NCI-H2171 (cell line): ENCODE measurements around the gene LRRFIP2.
"Not testable (repeated sequence)": the region's sequence is repeated elsewhere in the genome, so short reads cannot be mapped to it uniquely, and the experiment has no call there.

Source experiments
- DNase-seq: peaks from one replicate; lab custom pipeline; 2025; lab: John Stamatoyannopoulos, UW

Gene LRRFIP2

DNA sequence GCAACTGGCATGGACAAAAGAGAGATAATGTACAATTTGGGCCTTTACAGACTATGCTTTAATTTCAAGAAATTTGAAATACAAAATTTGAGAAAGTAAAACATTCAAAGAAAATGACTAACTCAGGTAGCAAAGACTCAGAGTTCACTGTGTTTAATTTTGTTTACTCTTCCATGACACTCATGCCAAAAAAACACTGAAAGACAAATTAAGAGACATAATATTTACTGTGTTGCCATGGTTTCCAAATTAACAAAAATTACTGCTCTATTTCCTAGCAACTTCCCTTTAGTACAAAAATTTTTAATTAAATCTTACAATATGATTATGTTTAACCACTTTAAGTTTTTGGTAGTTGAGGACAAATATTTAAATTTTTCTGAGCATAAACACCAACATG, 29.6 kb downstream of the LRRFIP2 start:
- no peak for DNase-seq

DNA sequence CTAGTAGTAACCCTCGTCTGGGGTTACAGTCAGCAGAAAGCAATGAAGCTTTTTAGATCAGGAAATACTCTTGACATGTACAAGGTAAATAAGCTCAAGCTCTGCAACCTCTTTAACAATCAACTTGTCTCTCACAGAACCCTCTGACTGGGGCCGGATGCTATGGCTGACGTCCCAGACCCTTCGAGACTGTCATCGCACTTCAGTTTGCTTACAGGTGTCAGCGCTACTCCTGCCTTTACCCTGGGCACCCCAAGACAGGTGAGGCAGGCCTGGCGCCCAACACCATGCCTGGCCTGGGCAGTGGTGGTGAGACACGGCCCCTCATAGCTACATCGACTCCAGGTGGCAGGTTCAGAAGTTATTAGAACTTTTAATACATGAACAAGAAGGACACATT, 30.6 kb downstream of the LRRFIP2 start:
- DNase-seq = no peak

DNA sequence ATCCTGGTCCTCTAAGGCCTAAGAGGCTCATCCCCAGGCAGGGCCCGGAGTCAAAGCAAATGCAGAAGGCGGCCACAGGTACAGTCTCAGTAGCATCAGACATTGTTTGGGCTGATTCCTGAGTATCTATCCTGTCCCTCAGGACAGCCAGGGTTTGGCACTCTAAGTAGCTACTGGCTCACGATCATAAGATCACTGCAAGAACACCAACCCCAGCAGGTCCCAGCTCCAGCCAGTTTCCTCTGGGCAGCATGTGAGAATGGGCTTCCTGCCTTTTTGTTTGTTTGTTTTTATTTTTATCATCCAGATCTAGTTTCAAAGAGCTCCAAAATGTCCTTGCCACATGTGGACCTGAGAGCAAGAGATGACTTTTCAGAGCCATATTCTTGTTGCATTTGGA, 32.7 kb downstream of the LRRFIP2 start:
- no peak for DNase-seq

DNA sequence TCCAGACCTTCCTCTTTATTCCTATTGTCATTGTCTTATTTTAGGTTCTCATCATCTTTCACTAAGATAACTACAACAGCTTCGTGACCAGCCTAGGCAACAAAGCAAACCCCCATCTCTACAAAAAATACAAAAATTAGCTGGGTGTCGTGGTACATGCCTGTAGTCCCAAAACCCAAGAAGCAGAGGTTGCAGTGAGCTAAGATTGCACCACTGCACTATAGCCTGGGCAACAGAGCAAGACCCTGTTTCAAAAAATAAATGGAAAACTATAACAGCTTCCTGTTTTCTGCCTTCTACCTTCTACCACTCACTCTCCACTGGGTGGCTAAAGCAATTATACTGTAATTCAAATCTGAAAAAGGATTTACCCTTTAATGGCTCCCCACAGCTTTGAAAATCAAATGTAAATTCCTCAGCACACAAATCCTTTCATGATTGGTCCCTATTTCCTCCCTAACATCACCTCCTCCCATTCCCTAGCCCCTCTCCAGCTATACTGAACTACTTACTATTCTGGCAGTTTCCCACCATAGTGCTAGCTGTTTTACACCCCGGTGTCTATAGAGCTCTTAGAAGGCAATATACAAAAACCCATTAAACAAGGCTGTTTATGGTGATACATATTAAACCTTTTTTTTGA, 33.4 kb downstream of the LRRFIP2 start:
- DNase-seq = no peak

DNA sequence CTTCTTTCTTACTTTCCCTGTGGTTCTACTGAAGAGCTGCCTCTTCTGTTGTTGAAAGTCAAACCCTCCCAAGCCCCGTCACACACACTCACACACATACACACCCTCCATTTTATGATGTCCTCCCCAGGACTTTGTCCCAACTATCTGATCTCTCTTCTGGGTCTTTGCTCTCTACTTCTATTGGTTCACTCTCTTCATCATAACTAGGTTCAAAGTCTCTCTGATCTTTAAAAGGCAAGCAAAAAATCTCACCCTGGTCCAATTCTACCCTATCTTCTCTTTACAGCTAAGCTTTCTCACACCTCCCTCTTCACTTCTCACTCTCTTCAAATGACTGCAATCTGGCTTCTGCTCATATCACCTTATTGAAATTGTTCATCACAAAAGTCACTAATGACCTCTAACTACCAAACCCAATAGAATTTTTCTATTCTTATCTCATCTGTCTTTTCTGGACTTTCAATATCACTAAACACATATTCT, 34.8 kb downstream of the LRRFIP2 start:
- DNase-seq = no peak

DNA sequence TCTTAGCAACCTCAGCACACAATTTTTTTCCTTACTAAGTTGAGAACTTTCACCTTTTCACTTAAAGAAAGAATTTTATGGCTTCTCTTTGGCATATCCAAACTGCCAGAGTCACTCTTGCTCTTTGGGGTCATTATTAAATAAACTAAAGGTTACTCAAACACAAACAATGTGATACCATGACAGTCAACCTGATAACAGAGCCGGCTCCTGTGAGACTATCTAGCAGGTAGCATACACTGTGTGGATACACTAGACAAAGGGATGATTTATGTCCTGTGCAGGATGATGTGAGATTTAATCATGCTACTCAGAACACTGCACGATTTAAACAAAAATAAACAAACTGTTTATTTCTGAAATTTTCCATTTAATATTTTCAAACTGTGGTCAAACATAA, 35.6 kb downstream of the LRRFIP2 start:
- DNase-seq = no peak

DNA sequence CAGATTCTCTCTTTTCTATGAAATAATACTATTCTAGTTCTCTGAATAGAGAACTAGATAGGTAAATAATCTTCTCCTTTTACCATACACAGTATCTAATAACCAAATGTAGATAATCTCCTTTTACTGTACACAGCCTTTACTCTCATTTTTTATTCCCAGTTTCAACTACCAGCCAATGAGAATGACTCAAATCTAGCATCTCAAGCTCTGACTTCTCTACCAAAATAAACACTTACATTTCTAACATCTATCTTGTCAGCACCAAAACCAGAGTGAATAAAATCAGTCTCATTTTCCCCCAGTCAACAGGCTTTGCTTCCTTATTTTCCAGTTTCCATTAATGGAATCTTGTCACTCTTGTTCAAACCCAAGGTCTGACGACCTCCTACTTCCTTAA, 36.9 kb downstream of the LRRFIP2 start:
- no peak for DNase-seq

DNA sequence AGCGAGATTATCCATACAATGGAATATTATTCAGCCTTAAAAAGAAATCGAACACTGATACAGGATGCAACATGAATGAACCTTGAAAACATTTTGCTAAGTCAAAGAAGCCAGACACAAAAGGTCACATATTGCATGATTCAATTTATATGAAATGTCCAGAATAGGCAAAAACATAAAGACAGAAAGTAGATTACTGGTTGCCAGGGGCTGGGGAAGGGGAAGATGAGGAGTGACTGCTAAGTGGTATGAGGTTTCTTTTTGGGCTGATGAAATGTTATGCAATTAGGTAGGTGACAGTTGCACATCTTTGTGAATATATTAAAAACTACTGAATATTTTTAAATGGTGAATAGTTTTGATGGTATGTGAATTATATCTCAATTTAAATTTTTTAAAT, 38.3 kb downstream of the LRRFIP2 start:
- DNase-seq = no peak

DNA sequence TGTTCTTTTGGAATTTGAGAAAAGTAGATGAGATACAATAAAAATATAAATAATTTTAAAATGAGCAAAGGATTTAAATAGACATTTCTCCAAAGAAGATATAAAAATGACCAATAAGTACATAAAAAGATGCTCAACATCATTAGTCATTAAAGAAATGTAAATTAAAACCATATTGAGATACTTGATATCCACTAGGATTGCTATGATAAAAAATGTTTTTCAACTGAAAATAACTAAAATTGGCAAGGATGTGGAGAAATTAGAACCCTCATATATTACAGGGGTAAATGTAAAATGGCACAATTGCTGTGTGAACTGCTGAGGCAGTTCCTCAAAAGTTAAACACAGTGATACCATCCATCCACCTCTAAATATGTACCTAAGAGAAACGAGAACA, 38.8 kb downstream of the LRRFIP2 start:
- DNase-seq = no peak

DNA sequence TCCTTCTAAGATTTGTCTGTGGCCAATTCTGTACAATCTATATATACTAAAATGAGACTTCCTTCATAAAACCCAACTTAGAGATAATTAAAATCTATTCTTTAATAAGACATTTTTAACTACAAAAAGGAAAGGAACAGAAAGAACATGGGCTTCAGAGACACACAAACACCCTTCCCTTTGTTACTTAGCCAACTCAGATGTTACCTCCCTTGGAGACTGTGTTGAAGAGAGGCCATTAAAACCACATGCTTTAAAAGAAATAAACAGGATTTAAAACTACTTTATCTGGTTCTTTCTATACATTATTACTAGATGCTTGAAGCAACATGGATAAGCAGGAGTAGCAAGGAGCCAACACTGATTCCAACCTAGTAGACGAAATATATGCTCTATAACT, 42.0 kb downstream of the LRRFIP2 start:
- DNase-seq = no peak

DNA sequence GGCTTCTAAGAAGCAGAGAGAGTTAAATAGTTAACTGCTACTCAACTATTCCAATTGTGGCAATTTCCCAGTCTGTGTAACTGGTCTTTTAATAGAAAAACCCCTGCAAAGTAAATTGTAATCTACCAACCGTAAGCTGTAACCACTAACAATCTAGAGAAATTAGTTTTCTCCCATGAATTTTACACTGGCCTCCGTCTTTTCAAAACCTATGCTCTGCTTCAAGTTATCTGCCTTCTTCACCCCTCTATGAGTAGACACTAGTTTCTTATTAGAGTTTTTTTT, 42.6 kb downstream of the LRRFIP2 start:
- no peak for DNase-seq

DNA sequence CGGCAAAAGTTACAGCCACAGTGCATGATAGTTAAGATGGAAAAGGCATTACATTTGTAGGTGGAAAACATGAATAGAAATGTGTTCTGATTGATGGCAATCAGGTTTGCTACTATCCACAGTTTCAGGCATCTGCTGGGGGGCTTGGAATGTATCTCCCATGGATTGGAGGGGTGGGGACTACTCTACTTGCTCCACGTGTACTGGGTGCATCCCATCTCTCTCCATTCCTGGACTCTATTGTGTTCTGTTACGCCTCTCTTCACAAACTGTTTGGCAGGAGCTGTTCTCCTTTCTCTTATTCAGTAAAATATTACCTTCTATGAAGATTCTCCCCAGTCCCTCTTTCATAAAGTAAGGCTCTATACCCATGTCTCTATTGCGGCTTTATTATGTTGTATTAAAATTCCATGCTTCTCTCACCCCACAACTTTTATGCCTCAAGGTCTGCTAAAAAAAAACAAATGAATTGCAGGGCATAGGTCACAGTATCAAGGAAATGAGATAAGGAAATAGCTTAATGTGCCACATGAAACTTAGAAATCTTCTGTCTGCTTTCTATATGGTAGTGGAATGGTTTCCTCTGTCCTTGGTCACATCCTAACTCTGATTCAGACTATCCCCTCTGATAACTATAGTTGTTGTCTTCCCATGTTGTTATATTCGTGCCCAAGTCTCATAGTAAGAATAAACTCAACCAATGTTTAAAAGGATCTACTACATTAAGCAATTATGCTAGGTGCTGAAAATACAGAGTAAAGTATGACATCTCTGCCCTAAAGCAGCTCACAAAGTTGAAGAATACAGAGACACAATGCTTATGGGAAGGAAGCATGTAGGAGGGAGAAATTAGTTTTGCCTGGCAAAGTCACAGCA, 43.2 kb downstream of the LRRFIP2 start:
- DNase-seq = no peak

DNA sequence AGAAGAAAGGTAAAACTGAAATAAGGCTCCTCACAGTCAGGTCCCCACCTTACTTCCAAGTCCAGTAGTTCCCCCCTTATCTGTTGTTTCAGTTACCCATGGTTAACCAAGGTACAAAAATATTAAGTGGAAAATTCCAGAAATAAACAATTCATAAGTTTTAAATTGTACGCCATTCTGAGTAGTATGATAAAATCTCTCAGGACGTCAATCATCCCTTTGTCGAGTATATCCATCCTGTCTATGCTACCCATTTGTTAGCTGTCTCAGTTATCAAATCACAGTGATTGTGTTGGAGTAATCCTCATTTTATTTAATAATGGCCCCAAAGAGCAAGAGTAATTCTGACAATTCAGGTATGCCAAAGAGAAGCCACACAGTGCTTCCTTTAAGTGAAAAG, 43.9 kb downstream of the LRRFIP2 start:
- DNase-seq = no peak

DNA sequence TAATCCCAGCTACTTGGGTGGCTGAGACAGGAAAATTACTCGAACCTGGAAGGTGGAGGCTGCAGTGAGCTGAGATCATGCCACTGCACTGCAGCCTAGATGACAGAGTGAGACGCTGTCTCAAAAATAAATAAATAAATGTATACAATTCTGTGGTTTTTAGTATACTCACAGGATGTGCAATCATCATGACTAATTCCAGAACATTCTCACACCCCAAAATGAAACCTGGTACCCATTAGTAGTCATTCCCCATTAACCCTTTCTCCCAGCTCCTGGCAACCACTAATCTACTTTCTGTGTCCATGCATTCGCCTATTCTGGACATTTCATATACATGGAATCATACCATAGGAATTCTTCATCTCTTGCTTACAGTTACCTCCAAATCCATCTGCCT, 44.5 kb downstream of the LRRFIP2 start:
- no peak for DNase-seq

DNA sequence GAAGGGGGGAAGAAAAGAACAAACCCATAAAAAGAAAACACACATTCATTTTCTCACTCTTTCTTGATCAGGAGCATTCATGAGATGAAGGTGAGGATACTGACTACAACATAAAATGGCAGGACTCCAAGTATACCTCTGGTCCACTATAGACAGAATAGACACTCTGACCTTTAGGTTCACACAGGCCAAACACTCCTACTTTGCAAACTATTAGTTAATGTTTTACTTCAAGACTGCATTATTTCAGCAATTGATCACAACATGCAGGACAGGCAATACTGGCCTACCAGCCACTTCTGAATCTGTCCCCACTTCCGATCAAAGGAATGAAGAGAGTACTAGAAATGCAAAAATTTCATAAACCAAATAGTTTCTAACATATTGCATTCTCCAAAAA, 47.0 kb downstream of the LRRFIP2 start:
- no peak for DNase-seq

DNA sequence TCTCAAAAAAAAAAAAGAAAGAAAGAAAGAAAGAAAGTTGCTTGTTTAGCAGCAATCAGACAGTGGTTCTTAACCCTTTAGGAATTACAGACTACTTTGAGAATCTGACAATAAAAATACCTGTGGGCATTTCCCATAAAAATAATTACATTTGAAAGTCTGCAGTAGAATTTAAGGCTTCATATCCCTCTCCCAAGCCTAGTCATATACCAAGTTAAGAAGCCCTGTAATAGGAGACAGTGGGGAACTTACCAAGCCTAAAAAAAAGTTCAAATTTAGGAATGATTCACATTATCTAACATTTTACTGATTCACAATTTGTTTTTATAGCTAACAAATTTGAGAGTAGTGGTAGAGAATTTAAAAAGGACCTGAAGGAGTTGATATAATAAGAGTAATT, 47.5 kb downstream of the LRRFIP2 start:
- no peak for DNase-seq

DNA sequence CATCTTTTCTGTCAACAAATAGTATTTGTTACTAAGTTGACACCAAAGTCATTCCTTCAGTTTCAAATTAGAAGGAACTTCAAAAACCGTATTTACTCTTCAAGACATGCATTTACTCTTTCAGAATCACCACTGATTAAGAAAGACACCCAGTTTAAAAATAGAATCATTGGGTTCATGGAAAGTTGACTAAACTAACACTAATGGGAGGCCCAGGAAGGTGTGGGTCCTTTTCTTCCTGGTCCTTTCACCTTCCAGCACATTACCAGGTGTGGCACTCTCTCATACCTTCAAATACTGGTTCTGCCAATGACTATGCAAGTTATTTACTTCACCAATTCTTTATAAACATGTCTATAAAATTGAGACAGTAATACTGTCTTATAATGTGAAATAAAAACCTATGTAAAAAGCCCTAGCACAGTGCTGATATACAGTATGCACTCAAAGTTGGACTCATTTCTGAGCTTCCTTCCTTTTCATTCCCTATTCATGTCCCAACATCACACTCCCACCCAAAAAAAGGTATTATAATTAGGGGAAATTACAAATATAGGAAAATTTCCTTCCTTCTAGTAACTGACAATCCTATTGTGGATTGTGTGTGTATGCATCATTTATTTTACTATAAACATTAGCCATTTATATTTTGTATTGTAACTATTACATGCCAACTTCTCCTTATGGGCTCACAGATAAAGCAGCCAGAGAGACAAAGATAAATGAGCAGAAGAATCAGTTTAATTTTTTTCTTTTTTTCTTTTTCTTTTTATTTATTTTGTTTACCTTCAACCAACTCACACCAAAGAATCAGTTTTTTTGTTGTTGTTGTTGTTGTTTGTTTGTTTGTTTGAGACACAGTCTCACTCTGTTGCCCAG, 48.9 kb downstream of the LRRFIP2 start:
- no peak for DNase-seq

DNA sequence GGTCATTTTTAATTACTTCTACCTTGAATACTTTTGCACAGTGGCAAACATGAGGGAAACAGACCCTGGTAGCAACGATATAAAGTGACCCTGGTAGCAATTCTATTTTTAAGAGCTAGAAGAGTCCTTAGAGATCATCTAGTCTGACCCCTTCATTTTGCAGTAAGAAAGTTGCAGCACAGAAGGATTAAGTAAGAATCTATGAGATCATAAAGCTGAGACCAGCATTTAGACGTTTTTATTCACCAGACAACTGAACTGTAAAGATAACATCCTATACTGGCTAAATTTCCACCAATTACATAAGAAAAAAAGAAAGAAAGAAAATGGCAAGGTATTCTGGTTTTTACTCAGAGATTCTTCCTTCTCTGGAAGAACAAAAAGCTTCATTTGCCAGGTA, 49.9 kb downstream of the LRRFIP2 start:
- DNase-seq = no peak

DNA sequence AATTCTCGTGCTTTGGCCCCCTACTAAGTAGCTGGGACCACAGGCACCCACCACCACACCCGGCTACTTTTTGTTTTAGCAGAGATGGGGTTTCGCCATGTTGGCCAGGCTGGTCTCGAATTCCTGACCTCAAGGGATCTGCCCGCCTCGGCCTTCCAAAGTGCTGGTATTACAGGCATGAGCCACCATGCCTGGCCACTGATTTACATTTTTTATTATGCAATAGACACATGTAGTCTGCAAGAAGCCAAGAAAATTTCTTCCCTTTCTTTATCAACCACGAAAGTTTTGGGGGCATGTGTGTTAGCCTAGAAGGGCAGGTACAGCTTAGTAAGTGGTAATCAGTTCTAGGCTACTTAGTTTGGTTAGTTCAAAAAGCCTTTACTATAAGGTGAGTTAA, 51.1 kb downstream of the LRRFIP2 start:
- DNase-seq = no peak

DNA sequence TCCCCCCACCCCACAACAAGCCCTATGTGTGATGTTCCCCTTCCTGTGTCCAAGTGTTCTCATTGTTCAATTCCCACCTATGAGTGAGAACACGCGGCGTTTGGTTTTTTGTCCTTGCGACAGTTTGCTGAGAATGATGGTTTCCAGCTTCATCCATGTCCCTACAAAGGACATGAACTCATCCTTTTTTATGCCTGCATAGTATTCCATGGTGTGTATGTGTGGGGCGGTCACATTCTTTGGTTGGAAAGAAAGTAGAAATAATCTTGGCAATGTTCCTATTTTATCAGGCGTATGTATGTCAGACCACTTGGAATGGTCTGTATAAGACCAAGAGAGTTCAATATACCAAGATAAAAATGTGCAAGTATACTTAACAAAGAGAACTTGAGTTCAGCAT, 52.3 kb downstream of the LRRFIP2 start:
- not testable (repeated sequence) for DNase-seq

DNA sequence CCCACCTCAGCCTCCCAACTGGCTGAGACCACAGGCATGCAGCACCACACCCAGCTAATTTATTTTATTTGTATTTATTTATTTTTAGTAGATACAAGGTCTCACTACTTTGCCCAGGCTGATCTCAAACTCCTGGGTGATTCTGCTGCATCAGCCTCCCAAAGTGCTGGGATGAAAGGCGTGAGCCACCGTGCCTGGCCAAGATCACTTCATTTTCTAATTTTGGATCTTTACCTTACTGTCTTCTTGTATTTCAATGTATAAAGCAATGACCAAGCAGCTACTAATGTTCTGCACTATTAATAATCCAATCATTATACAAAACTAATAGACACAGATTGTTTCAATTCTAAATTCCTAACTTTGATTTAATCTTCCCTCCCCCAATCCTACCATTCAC, 56.2 kb downstream of the LRRFIP2 start:
- no peak for DNase-seq

DNA sequence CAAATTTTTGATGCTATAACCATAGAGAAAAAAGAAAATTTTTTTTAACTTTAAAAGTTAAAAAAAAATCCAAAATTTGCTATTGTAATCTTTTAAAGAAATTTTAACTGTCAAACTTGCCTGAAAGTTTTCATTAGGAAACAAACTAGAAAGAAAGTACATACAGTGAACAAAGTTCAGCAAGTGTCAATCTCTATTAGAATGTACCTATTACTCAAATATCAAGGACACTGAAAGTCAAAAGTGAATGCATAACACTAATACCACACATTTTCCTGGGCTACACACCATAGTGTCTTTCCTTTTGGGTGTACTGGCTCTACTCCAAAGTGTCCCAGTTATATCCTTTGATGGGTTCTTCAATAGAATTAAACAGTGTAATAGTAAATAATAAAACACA, 56.8 kb downstream of the LRRFIP2 start:
- DNase-seq = no peak

DNA sequence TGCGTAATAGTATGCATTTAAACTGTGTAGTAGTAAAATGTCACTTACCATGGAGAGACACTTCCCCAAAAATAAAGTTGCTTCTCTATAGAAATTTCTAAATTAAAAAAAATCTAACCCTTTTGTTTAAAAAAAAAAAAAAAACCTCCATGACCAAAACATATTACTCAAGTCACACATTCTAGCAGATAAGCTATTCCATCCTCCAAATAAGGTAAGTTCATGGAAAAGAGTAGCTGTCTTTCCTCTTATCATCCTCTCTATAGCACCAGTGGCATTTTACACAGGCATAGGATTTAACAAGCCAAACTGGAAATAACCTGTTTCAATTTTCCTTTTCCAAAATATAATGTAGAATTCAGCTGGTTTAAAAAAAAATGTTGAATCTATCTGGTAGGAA, 57.4 kb downstream of the LRRFIP2 start:
- DNase-seq = no peak
